Stomach smooth muscle (tissue), 2 donors: ENCODE measurements around the gene MYEF2.

Experiments
- H3K27ac ChIP-seq: one replicate; pipeline ENCODE4 v1.7.0; 2013; ENCODE audit warnings: mild to moderate bottlenecking, low read length, inconsistent platforms
- H3K27me3 ChIP-seq, 2 donors: one replicate each; pipeline ENCODE4 v1.7.0; 2013; ENCODE audit warnings: low read length in 2 of 2; ENCODE audit not compliant: insufficient read depth in 2 of 2, control insufficient read depth in 1 of 2
- H3K36me3 ChIP-seq, 2 donors: one replicate each; pipeline ENCODE4 v1.7.0; 2013; ENCODE audit warnings: low read length in 2 of 2; ENCODE audit not compliant: control insufficient read depth in 2 of 2, insufficient read depth in 2 of 2
- H3K4me1 ChIP-seq: one replicate; pipeline ENCODE4 v1.7.0; 2013; ENCODE audit warnings: low read length; ENCODE audit not compliant: control insufficient read depth, insufficient read depth
- H3K4me3 ChIP-seq, 2 donors: one replicate each; pipeline ENCODE4 v1.7.0; 2013; ENCODE audit warnings: low read length in 2 of 2
- H3K9ac ChIP-seq, 2 donors: one replicate each; pipeline ENCODE4 v1.7.0; 2013; ENCODE audit warnings: low read length in 2 of 2, mild to moderate bottlenecking in 1 of 2
- H3K9me3 ChIP-seq, 2 donors: one replicate each; pipeline ENCODE4 v1.7.0; 2013; ENCODE audit warnings: low read length in 2 of 2; ENCODE audit not compliant: control insufficient read depth in 2 of 2
- donor health status: healthy.
- donor health status: Pancreatic carcinoma.

Gene MYEF2

DNA sequence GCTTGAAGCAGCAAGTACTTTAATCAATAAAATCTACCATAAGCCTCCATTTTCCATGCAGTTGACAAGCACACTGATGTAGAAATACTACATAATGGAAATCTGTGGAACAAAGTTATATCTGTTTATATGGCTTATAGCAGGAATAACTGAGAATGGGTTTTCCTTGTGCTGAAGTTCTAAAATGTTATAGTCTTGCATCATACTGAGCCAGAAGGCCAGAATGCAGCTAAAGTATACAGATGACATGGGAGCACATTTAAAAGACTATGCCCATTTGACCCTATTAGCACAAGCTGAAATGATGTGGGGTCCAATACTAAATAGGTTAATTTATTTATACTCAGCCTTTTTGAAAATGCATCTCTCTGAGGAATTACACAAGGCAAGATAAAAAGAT, 32.2 kb downstream of the MYEF2 start:
- H3K9me3 ChIP-seq: no peaks in the 10 kb centered on the region
- peaks cover 0 to 2% of the 10 kb centered on the region in 2 donors for H3K36me3 ChIP-seq
- no peak overlapping the region for H3K4me3 ChIP-seq
- H3K27me3 ChIP-seq: no peaks in the 10 kb centered on the region
- H3K9ac ChIP-seq: no peak overlapping the region
- H3K4me1 ChIP-seq: peaks cover 5% of the 10 kb centered on the region
- no peak overlapping the region for H3K27ac ChIP-seq

DNA sequence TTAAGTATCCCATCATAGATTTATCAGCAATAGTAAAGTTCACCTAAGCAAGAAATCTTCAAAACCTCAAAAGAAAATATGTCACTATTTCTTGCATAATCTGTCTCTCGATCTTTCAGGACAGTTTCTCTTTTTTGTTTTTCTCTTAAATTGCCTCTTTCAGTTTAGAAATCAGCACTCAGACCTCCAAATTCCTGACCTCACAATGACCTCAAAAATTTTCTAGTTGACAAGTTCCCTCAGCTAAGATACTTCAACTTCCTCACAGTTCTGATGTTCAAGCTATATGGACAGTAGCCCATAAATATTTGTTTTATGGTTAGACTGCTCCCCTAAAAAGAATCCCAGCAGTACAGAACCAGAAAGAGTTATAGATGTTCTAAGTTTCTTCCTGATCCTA, 33.2 kb downstream of the MYEF2 start:
- Histone ChIP-seq H3K4me1 (peaks cover 5% of the 10 kb centered on the region), H3K36me3 (peaks cover 0 to 2% of the 10 kb centered on the region in 2 donors), H3K27me3 (no peaks in the 10 kb centered on the region), H3K9ac (no peak overlapping the region), H3K9me3 (no peaks in the 10 kb centered on the region), H3K4me3 (no peak overlapping the region), H3K27ac (no peak overlapping the region)

DNA sequence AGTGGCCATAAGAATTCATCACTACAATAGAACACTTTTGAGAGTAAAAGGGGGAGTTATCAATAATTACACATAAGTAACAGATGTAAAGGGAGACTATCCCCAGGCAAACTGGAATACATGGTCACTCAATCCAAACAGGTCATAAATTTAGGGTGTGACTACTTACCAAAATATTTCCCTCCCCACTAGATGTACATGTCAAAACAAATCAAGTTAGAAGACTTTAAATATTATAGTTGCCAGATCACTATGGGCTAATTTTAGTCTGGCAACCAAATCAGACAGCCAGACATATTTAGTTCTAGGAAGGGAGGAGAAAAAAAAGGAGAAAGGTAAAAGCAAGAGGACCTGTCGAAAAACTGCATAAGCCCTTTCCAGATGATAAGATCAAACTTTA, 34.2 kb downstream of the MYEF2 start:
- peaks cover 5% of the 10 kb centered on the region for H3K4me1 ChIP-seq
- H3K9me3 ChIP-seq: no peaks in the 10 kb centered on the region
- H3K27ac ChIP-seq: no peak overlapping the region
- H3K9ac ChIP-seq: no peak overlapping the region
- H3K27me3 ChIP-seq: no peaks in the 10 kb centered on the region
- H3K4me3 ChIP-seq: peak overlapping the region in 1 of 2 donors; percentile 33
- H3K36me3 ChIP-seq: peaks cover 0 to 2% of the 10 kb centered on the region in 2 donors

DNA sequence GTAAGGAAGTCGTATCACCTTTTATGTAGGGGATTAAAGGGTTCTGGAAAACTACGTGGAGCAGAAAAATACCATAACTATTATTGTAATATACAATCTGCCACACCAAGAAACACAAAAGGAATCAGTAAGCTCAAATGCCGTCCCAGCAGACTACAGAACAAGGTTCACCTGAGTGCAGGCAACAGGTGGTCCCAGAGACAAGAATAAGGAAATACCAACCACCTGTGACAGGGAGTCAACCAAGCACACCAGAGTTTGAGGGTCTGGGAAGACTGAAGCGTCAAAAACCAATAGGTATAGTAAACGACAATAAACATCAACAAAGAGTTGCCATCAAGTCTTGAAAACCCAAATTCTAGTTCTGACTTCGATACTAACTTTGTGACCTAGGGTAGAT, 45.2 kb downstream of the MYEF2 start:
- Histone ChIP-seq H3K27ac (no peak overlapping the region), H3K9ac (no peak overlapping the region), H3K9me3 (no peaks in the 10 kb centered on the region), H3K4me1 (peaks cover 4% of the 10 kb centered on the region), H3K4me3 (no peak overlapping the region), H3K36me3 (no peaks in the 10 kb centered on the region), H3K27me3 (no peaks in the 10 kb centered on the region)

DNA sequence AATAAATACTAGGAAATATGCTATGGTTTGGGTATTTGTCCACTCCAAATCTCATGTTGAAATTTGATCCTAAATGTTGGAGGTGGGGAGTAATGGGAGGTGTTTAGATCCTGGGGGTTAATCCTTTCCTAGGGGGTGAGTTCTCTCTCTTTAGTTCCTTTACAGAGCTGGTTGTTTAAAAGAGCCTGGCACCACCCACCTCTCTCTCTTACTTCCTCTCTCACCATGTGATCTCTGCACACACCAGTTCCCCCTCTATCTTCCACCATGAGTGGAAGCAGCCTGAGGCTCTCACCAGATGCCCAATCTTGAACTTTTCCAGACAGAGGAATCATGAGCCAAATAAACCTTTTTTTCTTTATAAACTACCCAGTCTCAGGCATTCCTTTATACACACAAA, 46.8 kb downstream of the MYEF2 start:
- Histone ChIP-seq H3K27me3 (no peaks in the 10 kb centered on the region), H3K27ac (no peak overlapping the region), H3K9me3 (no peaks in the 10 kb centered on the region), H3K4me1 (peaks cover 4% of the 10 kb centered on the region), H3K36me3 (no peaks in the 10 kb centered on the region), H3K9ac (no peak overlapping the region), H3K4me3 (no peak overlapping the region)

DNA sequence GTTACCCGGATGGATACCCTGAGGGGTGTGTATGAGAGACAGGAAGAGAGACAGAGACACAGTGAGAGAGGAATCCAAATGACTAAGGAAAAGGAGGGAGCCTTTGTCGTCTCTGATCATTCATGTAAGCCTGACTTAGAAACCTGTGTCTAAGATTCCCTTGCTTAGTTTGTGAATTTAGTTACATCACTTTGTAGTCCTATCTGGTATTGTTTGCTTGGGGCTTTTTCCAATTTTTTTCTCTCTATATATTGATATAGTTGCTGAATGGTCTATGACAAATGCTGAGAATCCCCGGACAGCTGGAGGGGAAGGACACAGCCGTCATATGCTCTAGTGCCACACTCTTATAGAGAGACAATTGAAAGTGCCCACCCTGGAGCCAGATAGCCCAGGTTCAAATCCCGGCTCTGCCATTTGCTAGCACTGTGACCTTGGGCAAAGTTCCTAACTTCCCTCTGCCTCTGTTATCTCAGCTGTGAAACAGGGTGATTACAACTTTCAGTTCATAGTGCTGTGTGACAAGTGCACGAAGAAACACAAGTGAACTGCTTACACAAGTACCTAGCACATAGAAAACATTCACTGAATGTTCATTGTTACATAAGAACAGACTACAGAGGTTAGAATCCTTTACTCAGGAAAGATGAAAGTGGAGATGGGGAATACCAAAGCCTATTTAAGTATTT, 51.3 kb downstream of the MYEF2 start:
- no peak overlapping the region for H3K9ac ChIP-seq
- no peaks in the 10 kb centered on the region for H3K27me3 ChIP-seq
- no peak overlapping the region for H3K4me3 ChIP-seq
- no peaks in the 10 kb centered on the region for H3K9me3 ChIP-seq
- H3K4me1 ChIP-seq: peaks cover 4% of the 10 kb centered on the region
- no peak overlapping the region for H3K27ac ChIP-seq
- no peaks in the 10 kb centered on the region for H3K36me3 ChIP-seq

DNA sequence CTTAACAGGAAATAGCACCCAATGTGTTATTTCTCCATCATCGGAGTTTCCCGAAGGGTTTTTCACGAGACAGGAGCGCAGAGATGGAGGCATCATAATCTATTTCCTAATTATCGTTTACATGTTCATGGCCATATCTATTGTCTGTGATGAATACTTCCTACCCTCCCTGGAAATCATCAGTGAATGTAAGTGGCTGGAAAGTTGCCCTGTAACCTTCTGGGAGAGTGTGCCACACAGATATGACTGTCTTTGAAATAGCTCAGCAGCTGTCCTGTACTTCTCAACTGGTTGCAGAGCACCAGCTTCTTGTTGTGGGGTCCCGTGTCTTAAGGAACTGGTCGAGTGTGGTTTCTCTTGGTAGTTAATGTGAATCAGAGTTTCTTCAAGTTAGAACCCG, 56.2 kb downstream of the MYEF2 start:
- Histone ChIP-seq H3K4me3 (no peak overlapping the region), H3K9ac (no peak overlapping the region), H3K36me3 (no peaks in the 10 kb centered on the region), H3K9me3 (no peaks in the 10 kb centered on the region), H3K4me1 (peaks cover 4% of the 10 kb centered on the region), H3K27me3 (no peaks in the 10 kb centered on the region), H3K27ac (no peak overlapping the region)

DNA sequence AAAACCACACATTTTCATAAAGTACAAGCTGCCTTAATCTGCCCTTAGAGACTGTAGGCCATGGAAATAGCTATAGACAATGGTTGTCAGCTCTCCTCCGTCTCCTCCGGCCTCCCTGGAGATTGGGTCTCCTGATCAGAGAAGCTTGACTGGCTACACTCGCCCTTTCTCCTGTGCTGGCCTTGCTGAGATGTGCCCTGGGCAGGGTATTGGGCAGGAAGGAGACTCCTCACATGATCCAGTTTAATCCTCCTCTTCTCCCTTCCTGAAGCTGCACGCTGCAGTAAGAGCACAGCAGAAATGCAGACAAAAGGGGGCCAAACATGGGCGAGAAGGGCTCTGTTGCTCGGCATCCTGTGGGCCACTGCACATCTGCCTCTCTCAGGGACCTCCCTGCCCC, 57.4 kb downstream of the MYEF2 start, which contains the start of gene SLC24A5:
Gene SLC24A5, plus strand, starts transcription at position 246 of the 400 bp plus-strand sequence. Its CDS starts 55 bp downstream, at position 301.
- Histone ChIP-seq H3K27ac (no peak within 1 kb of the TSS), H3K27me3 (no peaks in the 10 kb centered on the region), H3K36me3 (no peaks in the 10 kb centered on the region), H3K9ac (no peak within 1 kb of the TSS), H3K4me3 (no peak within 1 kb of the TSS), H3K4me1 (peaks cover 4% of the 10 kb centered on the region), H3K9me3 (no peaks in the 10 kb centered on the region)

DNA sequence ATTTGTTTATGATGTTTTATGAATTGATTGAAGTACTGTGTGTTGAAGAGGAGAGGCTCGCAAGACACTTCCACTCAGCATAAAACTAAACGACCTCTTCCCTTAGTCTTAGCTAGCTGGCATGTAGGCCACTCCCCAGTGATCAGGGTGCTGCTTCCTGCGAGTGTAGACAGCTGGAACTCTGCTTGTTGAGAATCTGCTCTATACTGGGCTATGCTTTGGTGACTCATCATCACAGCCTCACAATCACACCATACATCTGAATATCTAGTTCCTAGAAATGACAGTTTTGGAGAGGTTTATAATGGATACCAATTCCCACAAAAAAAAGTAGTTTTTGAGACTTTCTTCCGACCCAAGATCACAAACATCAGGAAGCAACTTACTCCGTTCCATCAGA, 58.8 kb downstream of the MYEF2 start:
- no peak overlapping the region for H3K9ac ChIP-seq
- no peak overlapping the region for H3K27ac ChIP-seq
- peaks cover 4% of the 10 kb centered on the region for H3K4me1 ChIP-seq

DNA sequence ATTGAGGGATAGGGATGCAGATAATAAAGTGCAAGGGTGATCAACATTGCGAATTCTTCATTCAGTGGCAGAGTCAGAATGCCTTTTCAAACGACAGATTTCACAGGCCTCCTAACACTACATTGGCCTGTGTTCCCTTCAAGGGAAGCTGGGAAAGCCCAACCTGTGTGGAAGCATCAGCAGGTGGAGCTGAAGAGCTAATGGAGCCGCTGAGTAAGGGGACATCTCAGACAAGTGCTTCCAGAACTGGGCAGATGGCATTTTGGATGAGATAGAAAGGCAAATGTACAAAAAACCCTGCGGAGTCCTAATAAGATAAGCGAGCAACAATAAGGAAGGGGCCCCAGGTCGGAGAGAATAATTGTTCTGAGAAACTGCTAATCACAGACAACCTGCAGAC, 65.9 kb downstream of the MYEF2 start:
- no peak overlapping the region for H3K9ac ChIP-seq

More for the DNA sequence above, 58.8 kb downstream of the MYEF2 start:
- no peaks in the 10 kb centered on the region for H3K36me3 ChIP-seq
- H3K4me3 ChIP-seq: no peak overlapping the region
- H3K27me3 ChIP-seq: no peaks in the 10 kb centered on the region
- H3K9me3 ChIP-seq: no peaks in the 10 kb centered on the region

DNA sequence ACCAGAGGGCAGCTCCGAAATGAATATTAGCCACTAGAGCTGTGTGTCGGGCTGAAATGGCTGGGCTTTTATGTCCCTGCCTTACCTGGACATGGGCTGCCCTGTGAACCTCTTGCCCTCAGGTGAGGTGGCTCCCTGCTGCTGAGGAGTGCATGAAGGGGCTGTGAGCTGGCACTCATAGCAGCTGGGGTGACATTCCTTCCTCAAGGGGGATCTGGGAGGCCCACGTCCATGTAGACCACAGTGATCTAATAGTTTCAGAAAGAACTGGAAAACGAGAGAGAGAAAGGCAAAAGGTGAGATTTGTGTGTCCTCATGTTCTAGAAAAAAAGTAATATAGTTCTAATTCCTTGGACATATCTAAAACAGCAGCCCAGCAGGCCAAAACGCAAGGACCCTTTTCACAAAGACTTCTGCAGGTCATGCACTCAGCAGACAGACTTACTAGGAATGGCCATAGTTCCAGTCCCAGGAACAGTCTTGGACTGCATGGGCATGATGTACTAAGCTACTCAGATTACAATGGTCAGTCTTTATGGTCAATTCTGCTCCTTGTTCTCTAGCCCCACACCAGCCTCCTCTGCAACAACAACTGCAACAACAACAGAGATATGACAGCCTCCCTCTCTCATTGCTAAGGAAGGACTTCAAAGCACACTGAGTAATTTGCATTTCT, 68.1 kb downstream of the MYEF2 start:
- H3K4me3 ChIP-seq: no peak overlapping the region

More for the DNA sequence above, 65.9 kb downstream of the MYEF2 start:
- Histone ChIP-seq H3K4me3 (no peak overlapping the region), H3K27ac (no peak overlapping the region), H3K4me1 (peaks cover 6% of the 10 kb centered on the region), H3K27me3 (no peaks in the 10 kb centered on the region), H3K9me3 (no peaks in the 10 kb centered on the region), H3K36me3 (no peaks in the 10 kb centered on the region)

More for the DNA sequence above, 68.1 kb downstream of the MYEF2 start:
- Histone ChIP-seq H3K36me3 (no peaks in the 10 kb centered on the region), H3K27ac (no peak overlapping the region), H3K27me3 (no peaks in the 10 kb centered on the region), H3K9me3 (no peaks in the 10 kb centered on the region), H3K9ac (no peak overlapping the region), H3K4me1 (peaks cover 6% of the 10 kb centered on the region)
